Measurements from ENCODE around the gene CAMTA1.

DNA sequence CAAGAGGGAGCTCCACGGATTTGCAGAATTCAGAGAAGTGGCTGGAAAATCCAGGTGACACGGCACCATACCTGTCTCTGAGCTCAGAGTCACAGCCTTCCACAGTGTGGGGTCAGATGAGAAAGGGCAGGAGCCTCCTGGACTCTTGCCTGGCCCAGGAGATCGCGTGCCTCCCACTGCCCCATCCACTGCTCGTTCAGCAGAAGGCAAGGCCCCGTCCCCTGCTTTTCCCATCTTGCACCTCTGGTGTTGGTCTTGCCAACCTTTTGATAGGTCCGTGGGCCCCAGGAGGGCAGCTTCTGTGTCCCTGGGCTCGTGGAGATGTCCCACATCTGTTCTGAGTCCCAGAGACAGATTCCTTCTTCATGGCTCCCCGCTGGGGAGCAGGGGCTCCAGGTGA, 902.2 kb downstream of the CAMTA1 start:
- no peak for TF ChIP-seq FOXM1 (IDR thresholded peaks at IDR 0.05; ENCODE audit: borderline replicate concordance)
- TF ChIP-seq ELF4 (IDR thresholded peaks at IDR 0.05), result no peak
- TF ChIP-seq ZNF384 (IDR thresholded peaks at IDR 0.05), result no peak
- TF ChIP-seq SP1 (IDR thresholded peaks at IDR 0.05), result no peak
- no peak for TF ChIP-seq FOXA1 (IDR thresholded peaks at IDR 0.05)
- no peak for TF ChIP-seq TARDBP (IDR thresholded peaks at IDR 0.05)
- no peak for TF ChIP-seq BHLHE40 (IDR thresholded peaks at IDR 0.05; ENCODE audit: borderline replicate concordance)
- no peak for TF ChIP-seq FOXK2 (IDR thresholded peaks at IDR 0.05)
- no peak for TF ChIP-seq SUZ12 (IDR thresholded peaks at IDR 0.05)
- TF ChIP-seq NFRKB (IDR thresholded peaks at IDR 0.05), result no peak
